BE2C (cell line): ENCODE results near the gene NINJ1.
A peak's percentile ranks its signal among the peaks of the same experiment; 100 is the strongest.

Experiments
- DNase-seq: peaks from one replicate; pipeline ENCODE4 v3.0.0-alpha.2; 2020
- H3K27me3 ChIP-seq: fragments of 250-450 bp; sonication (Bioruptor Pico); 2 replicates; pipeline ENCODE4 v1.5.1; 2020; ENCODE audit warnings: mild to moderate bottlenecking
- H3K36me3 ChIP-seq: fragments of 250-450 bp; sonication (Bioruptor Pico); 2 replicates; pipeline ENCODE4 v1.5.1; 2020; ENCODE audit warnings: mild to moderate bottlenecking
- H3K4me1 ChIP-seq: fragments of 250-450 bp; sonication (Bioruptor Pico); 2 replicates; pipeline ENCODE4 v1.5.1; 2020
- H3K4me3 ChIP-seq: 2 replicates; pipeline ENCODE4 v1.5.1; 2011; ENCODE audit warnings: low read depth, low read length
- H3K9me3 ChIP-seq: fragments of 250-450 bp; sonication (Bioruptor Pico); 2 replicates; pipeline ENCODE4 v1.5.1; 2020
- CTCF ChIP-seq: IDR thresholded peaks from 2 replicates; pipeline ENCODE4 v1.5.1; 2012; ENCODE audit warnings: mild to moderate bottlenecking, low read depth, low read length

The NINJ1 gene

DNA sequence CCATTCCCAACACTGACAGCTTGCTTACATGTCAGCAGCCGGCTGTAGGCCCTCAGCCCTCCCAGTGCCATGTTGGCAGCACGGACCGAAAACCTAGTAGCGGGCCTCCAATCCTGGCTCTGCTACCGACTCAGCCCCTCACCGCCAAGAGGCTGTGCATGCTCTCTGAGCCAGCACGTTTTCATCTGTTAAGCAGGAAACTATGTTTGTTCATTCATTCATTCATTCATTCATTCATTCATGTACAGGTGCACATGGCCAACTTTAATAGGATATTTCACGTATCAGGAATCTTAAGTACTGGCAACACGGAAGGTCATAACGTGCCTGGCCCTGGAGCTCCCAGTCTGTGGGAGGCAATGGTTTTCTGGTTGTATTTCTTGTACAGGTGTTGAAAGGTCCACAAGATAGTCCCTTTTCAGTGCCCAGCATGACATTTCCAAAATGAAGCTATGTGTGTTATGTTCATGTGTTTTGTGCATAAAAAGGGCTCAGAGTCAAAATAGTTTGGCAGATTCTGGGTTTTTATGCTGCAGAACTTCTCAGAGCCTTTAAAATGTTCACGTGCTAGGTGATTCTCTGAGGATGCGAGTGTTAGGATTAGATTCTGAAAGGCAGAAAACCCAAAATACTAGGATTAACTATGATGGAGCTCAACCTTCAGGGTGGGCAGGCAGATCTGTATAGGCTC is 57.8 kb downstream of the NINJ1 start:
- H3K4me1 ChIP-seq, result peaks cover 12% of the 10 kb centered on the region

GRCh38 chr9:93072383-93072795 is 61.7 kb downstream of the NINJ1 start:
- no peak for TF ChIP-seq CTCF
- Histone ChIP-seq H3K4me3 (no peak overlapping the region), H3K4me1 (peaks cover 12% of the 10 kb centered on the region), H3K36me3 (no peaks in the 10 kb centered on the region), H3K27me3 (no peaks in the 10 kb centered on the region), H3K9me3 (no peaks in the 10 kb centered on the region)
- DNase-seq, result peak; percentile 44

More for the DNA sequence above, 57.8 kb downstream of the NINJ1 start:
- TF ChIP-seq CTCF, result no peak
- Histone ChIP-seq H3K9me3 (no peaks in the 10 kb centered on the region), H3K4me3 (no peak overlapping the region), H3K36me3 (no peaks in the 10 kb centered on the region), H3K27me3 (no peaks in the 10 kb centered on the region)
- no peak for DNase-seq
